Fibroblast of the aortic adventitia (primary cell): ENCODE results near the gene FLNB. TPM values are rescaled to one million over a fixed set of nuclear protein-coding genes. Genes with fewer than 3 reads are reported as not detected.

Experiments used
- DNase-seq: peaks from one replicate; pipeline ENCODE4 v3.0.0-alpha.2; 2010; ENCODE audit warnings: low read depth
- H3K4me3 ChIP-seq: 2 replicates; pipeline ENCODE4 v1.5.1; 2011; ENCODE audit warnings: low read depth, mild to moderate bottlenecking, control low read depth, low read length, moderate library complexity
- total RNA-seq: library from RNA; depleted of rRNA; stranded (reverse); fragments of >200 nt; gene quantifications from 2 replicates; pipeline ENCODE4 v1.2.3, GENCODE V29; 2012; ENCODE audit warnings: low replicate concordance
- TF ChIP-seq, protein P1 (sequence below): IDR thresholded peaks from 2 replicates; pipeline ENCODE4 v1.5.1; 2011; ENCODE audit warnings: mild to moderate bottlenecking, low read length, control low read depth, inconsistent platforms; ENCODE audit not compliant: insufficient read depth

The FLNB gene
- total RNA-seq, 1 donor, result 69.0 TPM

- no peak overlapping the region for H3K4me3 ChIP-seq
- DNase-seq, result peak; percentile 76
- TF ChIP-seq, protein P1, sequence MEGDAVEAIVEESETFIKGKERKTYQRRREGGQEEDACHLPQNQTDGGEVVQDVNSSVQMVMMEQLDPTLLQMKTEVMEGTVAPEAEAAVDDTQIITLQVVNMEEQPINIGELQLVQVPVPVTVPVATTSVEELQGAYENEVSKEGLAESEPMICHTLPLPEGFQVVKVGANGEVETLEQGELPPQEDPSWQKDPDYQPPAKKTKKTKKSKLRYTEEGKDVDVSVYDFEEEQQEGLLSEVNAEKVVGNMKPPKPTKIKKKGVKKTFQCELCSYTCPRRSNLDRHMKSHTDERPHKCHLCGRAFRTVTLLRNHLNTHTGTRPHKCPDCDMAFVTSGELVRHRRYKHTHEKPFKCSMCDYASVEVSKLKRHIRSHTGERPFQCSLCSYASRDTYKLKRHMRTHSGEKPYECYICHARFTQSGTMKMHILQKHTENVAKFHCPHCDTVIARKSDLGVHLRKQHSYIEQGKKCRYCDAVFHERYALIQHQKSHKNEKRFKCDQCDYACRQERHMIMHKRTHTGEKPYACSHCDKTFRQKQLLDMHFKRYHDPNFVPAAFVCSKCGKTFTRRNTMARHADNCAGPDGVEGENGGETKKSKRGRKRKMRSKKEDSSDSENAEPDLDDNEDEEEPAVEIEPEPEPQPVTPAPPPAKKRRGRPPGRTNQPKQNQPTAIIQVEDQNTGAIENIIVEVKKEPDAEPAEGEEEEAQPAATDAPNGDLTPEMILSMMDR, result peak; percentile 61
These were observed 46.3 kb upstream of the FLNB start for GRCh38 chr3:57961828-57962447.

GRCh38 chr3:57962448-57962834 lies 45.8 kb upstream of the FLNB start:
- DNase-seq, result no peak
- no peak overlapping the region for H3K4me3 ChIP-seq
- TF ChIP-seq, protein P1, result no peak

DNA sequence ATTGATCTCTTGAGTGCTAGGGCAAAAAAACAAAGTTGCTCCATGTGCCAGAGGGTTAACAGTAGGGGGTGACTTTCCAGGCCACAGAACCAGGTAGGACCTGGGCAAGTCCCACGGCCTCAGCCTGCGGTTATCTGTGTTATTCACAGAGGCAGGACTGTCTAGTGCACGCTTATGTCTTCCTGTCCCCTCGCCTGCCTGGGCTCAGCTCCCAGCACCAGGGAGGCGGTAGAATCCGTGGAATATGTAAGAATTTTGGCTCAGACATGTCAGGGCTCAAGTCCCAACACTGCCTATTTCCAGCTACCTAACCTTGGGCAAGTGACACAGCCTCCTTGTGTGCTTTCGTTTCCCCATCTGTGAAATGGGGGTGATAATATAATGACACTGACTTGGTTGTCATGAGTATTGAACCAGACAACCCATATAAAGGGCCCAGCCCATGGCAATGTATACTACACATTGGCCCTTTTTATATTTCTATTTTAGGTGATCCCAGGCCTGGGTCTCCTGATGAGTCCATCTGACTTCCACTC lies 44.3 kb upstream of the FLNB start:
- TF ChIP-seq, protein P1, result no peak
- DNase-seq, result no peak

DNA sequence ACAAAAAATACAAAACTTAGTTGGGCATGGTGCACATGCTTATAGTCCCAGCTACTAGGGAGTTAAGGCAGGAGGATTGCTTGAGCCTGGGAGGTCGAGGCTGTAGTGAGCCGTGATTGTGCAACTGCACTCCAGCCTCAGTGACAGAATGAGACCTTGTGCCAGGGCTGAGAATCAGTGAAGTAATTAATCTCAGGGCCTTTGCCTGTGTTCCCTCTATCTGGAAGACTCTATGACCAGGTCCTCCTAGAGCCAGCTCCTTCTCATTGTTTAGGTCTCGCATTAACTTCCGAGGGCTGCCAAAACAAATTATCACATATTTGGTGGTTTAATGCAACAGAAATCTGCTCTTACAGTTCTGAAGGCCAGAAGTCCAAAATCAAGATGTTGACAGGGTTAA lies 41.4 kb upstream of the FLNB start:
- TF ChIP-seq, protein P1, result no peak
- no peak overlapping the region for H3K4me3 ChIP-seq
- peak; percentile 96 for DNase-seq

More for the DNA sequence above, 44.3 kb upstream of the FLNB start:
- H3K4me3 ChIP-seq, result no peak overlapping the region

- no peak for DNase-seq
- TF ChIP-seq, protein P1, result no peak
- H3K4me3 ChIP-seq, result no peak overlapping the region
These were observed 40.6 kb upstream of the FLNB start for GRCh38 chr3:57967590-57967989.

GRCh38 chr3:57968501-57968900 lies 39.7 kb upstream of the FLNB start:
- TF ChIP-seq, protein P1, result no peak
- DNase-seq, result no peak

DNA sequence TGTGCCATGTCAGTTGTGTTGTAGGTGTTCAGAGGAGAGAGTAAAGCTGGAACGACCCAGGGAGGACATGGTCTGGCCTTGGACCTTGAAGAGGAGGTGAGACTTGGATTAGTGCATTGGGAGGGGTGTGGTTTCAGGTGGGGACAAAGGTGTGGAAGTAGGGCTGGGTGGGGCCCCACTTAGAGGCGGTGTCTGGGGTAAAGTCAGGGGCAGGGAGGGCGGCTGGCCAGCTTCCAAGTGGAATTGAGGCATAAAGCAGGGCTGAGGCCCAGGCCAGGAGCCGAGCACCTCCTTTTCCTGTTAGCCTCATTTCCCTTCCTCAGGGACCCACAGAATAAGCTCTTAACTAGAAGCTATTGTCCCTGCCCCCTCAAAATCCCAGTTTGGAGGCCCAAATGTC lies 36.2 kb upstream of the FLNB start:
- H3K4me3 ChIP-seq, result no peak overlapping the region
- TF ChIP-seq, protein P1, result no peak
- DNase-seq, result no peak

More at GRCh38 chr3:57968501-57968900, 39.7 kb upstream of the FLNB start:
- no peak overlapping the region for H3K4me3 ChIP-seq
